GM21619 (cell line): ENCODE results near the gene HOXA5.

Experiments used
- ATAC-seq: cut with Tn5 transposase; IDR thresholded peaks from one replicate; pipeline ENCODE4 v1.9.1; 2021; ENCODE audit not compliant: unreplicated experiment

Gene HOXA5

GRCh38 chr7:27182861-27183681, 39.6 kb upstream of the HOXA5 start:
- ATAC-seq = no peak

DNA sequence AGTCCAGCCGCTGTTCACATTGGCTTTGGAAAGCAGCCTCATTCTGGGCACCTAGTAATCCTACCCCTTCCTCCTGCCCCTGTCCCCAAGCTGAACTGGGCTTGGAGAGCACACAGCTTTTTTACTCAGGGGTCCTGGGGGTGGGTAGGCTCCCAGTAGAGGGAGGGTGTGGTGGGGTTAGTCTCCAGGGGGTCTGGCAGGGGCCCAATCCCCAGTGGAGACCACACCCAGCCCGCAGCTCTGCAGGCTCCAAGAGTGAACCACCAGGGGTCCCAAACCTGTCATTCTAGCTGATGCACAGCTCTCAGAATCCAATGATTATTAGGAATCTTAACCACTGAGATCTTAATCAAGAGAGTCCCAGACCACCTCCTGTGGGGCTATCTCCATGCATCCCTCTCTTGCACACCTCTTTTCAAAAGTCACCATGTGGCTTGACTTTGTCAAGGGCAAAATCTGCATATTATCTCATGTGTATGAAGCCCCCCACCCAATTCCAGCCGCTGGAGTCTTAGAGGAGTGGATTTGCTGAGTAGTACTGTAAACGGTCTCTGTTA, 38.9 kb upstream of the HOXA5 start:
- no peak for ATAC-seq

- no peak for ATAC-seq
Observed at GRCh38 chr7:27181795-27182275, 38.4 kb upstream of the HOXA5 start.

DNA sequence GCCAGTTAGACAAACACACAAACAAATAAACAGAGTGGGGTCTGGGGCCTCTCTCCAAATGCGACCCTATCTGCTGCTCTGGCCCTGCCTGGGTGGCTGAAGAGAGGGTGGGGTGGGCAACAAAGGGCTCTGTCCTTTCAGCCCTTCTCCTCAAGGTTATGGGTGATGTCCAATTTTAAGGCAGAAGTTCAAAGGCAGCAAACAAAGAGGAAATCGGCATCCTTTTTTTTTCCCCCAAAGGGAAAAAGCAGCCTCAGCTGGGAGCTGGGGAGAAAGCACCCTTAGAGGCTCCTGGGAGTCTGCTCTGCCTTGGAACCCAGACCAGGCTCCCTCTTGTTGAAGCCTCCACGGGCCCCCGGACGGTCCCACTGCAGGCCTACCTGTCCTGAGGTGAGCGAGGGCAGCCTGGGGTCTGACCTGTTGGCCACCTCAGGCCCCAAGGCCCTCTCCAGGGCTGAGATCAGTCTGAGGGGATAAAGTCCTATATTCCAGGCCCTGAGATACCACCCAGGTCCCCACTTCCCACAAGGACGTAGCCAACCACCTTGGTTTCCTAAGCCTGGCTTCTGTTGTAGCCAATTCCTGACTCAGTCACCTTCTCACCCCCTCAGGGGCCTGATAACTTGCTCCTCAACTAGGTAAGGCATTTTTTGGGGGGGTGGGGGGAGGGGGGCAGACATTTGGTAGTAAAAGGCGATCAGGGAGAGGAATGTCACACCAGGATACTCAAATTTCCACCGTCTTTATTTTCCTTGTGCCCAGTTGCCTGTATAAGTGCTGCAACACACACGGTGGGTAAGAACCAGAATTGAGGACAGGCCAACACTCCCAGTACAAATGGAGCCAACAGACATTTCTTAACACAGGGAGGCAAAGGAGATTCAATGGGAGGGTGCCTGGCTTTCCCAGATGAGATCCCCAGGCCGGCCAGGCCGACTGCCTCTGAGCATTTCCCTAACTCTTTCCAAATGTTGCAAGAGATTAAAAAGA, 37.2 kb upstream of the HOXA5 start:
- ATAC-seq = no peak

GRCh38 chr7:27179503-27180430, 36.3 kb upstream of the HOXA5 start:
- ATAC-seq = no peak

- ATAC-seq = no peak
Observed at GRCh38 chr7:27179030-27179429, 35.5 kb upstream of the HOXA5 start.

DNA sequence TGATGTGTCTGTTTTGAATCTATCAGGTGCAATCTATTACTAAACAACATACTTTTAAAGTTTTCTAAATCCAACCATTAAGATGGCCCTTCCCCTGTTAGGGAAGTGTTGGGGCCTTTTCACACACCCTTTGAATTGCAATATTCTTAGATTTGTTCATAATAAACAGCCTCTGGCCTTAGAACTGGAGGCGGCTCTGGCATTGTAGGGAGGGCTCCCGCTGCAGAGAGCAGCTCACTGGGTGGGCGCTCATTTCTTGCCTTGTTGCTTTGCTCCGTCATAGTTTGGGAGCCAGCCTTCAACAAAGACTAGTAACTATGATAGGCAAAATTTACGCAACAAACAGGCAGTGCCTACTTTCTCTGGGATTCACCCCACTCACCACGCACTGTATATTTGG, 34.9 kb upstream of the HOXA5 start:
- no peak for ATAC-seq

GRCh38 chr7:27177795-27178320, 34.4 kb upstream of the HOXA5 start:
- ATAC-seq = no peak

- no peak for ATAC-seq
Observed at GRCh38 chr7:27176962-27177794, 33.7 kb upstream of the HOXA5 start.

GRCh38 chr7:27176524-27176845, 33.0 kb upstream of the HOXA5 start:
- no peak for ATAC-seq

DNA sequence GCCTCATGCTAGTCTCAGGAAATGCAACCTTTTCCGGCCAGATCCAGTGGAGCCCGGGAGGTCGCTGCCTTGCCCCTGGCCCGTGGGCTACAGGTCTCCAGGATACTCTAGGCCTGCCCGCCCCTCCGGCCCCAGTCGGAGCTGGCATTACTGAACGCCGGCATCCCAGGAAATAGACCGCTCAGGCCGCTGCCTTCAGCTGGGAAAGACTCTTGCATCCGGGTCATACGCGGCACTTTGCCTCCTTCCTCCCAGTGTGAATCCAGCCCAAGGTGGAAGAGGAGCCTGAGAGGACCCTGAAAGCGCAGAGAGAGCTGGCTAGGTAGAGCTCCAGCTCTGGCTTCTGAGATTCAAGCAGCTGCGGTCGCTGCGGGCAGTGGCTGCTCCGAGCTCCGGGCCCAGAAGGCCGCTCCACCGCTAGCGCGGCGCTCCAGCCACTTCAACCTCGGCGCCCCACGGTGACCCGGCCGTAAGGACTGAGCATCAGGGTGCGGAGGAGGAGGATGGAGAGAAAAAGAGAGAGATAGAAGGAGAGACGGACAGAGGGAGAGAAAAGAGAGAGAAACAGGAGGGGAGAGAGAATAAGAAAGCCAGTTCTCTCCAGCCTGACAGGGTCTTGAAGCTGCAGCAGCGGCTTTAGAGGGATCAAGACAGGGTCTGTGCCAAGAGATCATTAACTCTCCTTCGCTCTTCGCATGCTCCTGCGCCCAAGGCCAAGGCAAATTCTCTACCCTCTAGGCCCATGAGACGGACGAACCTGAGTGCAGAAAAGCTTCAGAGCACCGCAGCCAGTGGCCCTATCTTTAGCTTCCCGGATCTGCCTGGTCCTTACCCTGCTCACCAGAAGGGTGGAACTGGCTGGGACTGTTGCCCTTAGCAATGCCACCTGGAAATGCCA, 32.4 kb upstream of the HOXA5 start:
- ATAC-seq = no peak

DNA sequence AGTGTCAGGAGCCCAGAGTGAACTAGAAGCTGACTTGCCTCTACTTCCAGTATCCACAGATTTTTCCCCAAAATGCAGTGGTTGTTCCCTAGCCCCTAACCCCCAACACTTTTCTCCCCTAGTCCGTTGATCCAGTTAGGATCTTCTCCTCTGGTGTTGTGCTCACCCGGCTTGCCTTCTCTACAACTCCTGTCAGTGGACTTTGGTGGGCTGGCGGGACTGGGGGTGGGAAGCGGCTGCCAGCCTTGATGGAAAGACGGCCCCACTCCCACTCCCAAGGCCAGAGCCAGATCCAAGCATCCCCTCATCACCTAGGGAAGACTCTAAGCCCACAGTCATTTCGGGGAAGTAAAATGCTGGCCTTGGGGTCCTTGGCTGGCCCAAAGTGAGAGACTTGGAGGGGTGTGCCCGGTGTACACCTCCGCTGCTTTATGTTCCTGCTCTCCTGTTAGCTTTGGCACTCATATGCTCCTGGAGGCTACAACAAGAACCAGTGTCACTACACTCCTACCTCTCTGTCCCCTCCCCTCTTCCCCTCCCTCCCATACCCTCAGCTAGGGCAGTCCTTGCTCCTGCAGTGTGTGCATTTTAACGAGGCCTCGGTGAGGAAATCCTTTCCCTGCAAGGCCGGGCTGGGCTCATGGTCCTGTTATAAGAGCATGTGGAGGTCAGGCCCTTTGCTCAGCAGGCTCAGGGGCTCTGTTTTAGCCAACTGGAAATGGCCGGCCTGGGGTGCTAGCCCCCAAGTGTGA, 31.6 kb upstream of the HOXA5 start:
- no peak for ATAC-seq

DNA sequence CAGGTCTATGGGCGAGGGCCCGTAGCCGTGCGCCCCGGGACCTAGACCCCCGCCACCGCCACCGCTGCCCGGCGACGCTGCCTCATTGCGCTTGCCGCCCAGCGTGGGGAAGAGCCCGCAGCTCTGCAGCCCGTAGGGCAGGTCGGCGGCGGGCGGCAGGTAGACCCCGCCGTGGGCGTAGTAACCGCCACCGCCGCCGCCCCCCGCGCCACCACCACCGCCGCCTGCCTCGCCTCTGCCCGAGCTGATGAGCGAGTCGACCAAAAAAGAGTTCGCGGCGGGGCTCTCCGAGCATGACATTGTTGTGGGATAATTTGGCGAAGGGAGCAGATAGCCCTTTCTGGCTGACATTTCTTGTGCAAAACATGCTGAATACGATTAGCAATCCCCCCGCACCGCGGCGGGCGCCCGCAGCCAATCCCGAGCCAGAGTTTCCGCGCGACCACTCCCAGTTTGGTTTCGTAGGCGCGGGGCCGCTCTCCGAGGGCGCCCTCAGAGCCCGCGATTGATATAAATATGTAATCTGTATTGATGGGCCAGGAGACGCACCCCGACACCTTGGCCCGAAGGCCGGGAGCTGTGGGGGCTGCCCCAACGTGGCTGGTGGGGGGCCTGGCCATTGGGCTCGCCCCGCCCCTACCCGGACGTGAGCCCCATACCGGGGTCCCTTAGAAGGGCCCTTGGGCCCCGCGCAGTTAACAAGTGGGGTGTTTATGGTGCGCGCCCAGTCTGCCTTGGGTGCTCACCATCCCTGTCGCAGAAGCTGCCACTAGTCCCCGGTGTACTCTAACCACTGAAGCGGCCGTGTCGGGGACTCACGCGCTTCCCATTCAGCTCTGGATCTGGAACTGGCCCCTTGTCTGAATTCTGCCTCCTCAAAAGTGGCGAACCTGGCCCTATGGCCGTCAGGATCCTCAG, 30.7 kb upstream of the HOXA5 start, which contains the start of gene HOXA10:
HOXA10 (minus strand) TSS at position 365 of the 918 bp plus-strand sequence; CDS start at position 351, 14 bp downstream.
- ATAC-seq = no peak

GRCh38 chr7:27173511-27173955, 30.1 kb upstream of the HOXA5 start:
- ATAC-seq = no peak

GRCh38 chr7:27172823-27173510, 29.5 kb upstream of the HOXA5 start:
- ATAC-seq = no peak

DNA sequence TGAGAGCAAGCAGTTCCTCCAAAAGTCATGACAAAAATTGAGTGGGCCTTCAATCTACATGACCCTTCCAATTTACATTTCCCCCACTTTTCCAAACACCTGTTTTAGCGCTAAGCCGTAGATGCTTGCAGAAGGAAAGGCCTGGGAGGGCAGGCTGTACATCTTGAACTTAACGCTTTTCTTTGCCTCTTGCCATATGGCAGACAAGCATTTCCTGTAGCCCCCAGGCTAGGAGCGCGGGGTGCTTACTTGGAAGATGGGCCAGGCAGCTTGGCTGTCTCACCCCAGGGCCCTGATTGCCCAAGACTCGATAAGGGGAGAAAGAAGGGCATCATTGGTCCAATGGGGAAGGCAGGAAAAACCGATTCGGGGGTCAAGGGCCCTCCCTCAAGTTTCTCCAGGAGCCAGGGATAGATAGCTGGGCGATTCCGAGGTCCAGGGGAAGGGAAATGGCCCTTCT, 28.9 kb upstream of the HOXA5 start:
- ATAC-seq = no peak
